GM21717 (cell line): ENCODE measurements around the gene KRTAP10-10.
"Not testable (repeated sequence)": the region's sequence is repeated elsewhere in the genome, so short reads cannot be mapped to it uniquely, and the experiment has no call there.

Experiments
- ATAC-seq: cut with Tn5 transposase; IDR thresholded peaks from one replicate; pipeline ENCODE4 v1.9.1; 2021; ENCODE audit warnings: mild to moderate bottlenecking, moderate library complexity; ENCODE audit not compliant: unreplicated experiment

KRTAP10-10 gene

DNA sequence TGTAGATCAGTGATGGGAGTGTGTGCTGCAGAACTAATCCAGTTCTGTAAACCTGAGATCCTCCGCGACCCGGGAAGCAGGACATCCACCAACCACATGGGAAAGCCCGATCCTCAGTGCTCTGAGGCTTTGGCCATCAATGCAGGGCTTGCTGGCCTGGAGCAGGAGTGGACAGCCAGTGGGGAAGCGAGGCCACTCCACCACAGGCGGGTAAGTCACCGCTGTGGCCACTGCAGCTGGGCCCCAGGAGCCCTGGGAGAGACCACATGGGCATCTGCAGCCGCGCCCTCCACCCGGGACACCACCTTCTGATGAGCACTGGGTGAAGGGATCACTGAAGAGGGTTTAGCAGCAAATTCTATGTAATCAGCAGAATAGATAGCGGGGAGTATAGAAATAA lies 44.0 kb downstream of the KRTAP10-10 start:
- no peak for ATAC-seq

GRCh38 chr21:44681861-44682579 lies 44.9 kb downstream of the KRTAP10-10 start, which contains the start of gene KRTAP12-1:
Gene KRTAP12-1 (minus strand): TSS chr21:44682163. CDS start chr21:44682123, 40 bp downstream.
- ATAC-seq = no peak

DNA sequence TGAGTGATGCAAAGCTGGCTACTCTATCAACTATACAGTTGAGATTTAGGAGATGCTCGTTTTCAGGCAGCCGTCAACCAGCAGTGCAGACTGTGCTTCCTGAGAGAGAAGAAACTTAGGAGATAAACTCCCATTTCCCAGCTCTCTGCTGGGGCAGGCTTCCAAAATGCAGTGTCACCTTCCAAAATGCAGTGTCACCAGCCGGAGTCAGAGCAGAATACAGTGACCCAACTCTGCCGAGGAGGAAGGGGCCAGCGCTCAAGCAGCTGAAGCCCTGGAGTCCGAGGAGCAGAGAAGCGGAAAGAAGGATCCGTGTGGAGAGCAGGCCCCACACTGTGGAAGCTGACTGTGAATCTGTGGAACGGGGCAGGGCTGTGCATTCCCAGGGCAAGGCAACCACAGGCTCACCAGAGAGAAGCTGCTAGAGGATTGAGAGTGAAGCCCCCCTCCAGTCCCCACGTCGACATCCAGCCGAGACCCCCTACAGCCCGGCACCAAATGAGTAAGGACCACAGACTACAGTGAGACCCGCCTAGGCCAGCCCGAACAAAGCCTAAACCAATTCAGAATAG lies 45.5 kb downstream of the KRTAP10-10 start:
- ATAC-seq = no peak

DNA sequence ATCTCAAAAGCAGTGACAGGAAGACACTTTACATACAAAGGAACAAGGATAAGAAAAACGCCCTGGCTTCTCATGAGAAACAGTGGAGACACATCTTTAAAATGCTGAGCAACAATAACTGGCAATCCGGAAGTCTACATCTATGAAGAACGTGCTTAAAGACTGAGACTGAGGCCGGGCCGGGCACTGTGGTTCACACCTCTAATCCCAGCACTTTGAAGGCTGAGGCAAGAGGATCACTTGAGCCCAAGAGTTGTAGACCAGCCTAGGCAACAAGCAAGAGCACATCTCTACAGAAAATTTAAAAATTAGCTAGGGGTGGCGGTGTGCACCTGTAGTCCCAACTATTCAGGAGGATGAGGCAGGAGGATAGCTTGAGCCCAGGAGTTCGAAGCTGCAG lies 46.9 kb downstream of the KRTAP10-10 start:
- no peak for ATAC-seq

DNA sequence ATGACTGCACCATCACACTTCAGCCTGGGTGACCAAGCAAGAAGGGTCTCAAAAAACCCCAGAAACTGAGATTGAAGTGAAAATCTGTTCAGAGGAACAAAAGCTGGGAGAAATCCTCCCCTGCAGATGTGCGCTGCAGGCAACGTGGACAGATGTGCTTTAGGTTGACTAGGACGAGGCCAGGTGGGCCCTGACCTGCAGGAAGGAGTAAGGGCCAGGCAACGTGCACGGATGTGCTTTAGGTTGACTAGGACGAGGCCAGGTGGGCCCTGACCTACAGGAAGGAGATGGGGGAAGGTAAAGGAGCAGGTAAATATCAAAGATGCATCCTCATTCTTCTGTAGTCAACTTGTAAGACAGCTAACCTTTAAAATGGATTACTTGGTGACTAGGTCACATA lies 47.3 kb downstream of the KRTAP10-10 start:
- ATAC-seq = no peak

DNA sequence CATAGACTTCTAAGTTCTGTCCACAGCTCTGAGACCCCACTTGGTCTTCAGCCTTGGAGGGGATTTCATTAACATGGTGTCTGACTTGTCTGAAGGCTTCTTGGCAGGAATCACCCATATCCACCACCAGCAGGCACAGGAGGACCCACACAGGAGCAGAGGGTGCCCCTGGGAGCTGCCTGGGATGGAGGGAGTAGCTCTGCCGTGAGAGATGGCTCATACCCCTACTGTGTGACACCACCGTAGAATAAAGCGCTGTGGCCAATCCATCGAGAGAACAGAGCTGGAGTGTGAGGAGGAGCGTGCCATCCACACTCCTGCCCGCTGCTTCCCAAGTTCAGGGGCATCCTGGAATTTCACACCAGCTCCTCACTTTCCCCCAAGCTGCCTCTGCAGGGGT lies 47.9 kb downstream of the KRTAP10-10 start:
- ATAC-seq = not testable (repeated sequence)

- ATAC-seq = no peak
These were observed 49.0 kb downstream of the KRTAP10-10 start for GRCh38 chr21:44686000-44686781.

- no peak for ATAC-seq
These were observed 49.8 kb downstream of the KRTAP10-10 start for GRCh38 chr21:44686843-44687561.

DNA sequence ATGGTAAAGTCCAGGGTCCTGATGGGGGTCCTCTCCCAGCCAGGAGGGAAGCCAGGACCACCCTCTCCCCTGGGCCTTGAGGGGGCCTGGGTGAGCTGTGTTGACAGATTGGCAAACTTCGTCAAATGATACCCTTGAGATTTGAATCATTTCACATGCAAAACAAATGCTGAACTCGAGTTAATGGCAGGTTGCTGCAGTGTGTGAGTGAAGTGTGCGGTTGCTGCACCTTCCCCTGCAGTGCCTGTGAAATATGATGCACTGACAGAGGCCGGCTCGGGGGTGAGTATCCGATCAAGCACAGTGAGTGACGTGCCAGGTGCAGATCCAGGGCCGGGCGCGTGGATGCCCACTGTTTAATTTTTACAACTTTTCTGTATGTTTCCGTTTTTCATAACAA lies 50.5 kb downstream of the KRTAP10-10 start:
- no peak for ATAC-seq
